HepG2 (cell line): Measurements from ENCODE around the gene CMIP. TPM values are rescaled to one million over a fixed set of nuclear protein-coding genes. Genes with fewer than 3 reads are reported as not detected.

Experiments
- CERS6 ChIP-seq: sonication (generic); formaldehyde crosslinking; IDR thresholded peaks from 2 replicates; pipeline ENCODE4 v1.5.0; 2020; ENCODE audit warnings: missing genetic modification reagents
- EHMT2 ChIP-seq: fragments of 200-600 bp; sonication (generic); IDR thresholded peaks from 2 replicates; pipeline ENCODE4 v1.7.0; 2017; ENCODE audit warnings: antibody characterized with exemption, low read depth, low read length, borderline replicate concordance
- FOXK2 ChIP-seq: fragments of 450-650 bp; IDR thresholded peaks from 2 replicates; pipeline ENCODE4 v1.6.1; 2016
- GATAD1 ChIP-seq: IDR thresholded peaks from 2 replicates; pipeline ENCODE4 v1.6.1; 2016; ENCODE audit warnings: missing genetic modification reagents, missing compliant biosample characterization
- HMG20A ChIP-seq: IDR thresholded peaks from 2 replicates; pipeline ENCODE4 v1.6.1; 2016; ENCODE audit warnings: borderline replicate concordance
- HMGXB4 ChIP-seq, 2 experiments: sonication (generic) in 1 of 2; formaldehyde crosslinking in 1 of 2; IDR thresholded peaks; 2 replicates each; pipeline versions ENCODE4 v1.4.0 to v1.6.1; 2018 to 2020; ENCODE audit warnings: missing genetic modification reagents in 2 of 2, borderline replicate concordance in 1 of 2, low read depth in 1 of 2, mild to moderate bottlenecking in 1 of 2, missing biosample characterization in 1 of 2
- IKZF1 ChIP-seq: fragments of 450-650 bp; IDR thresholded peaks from 2 replicates; pipeline ENCODE4 v1.7.1; 2016
- JUNB ChIP-seq: sonication (generic); formaldehyde crosslinking; IDR thresholded peaks from 2 replicates; pipeline ENCODE4 v1.8.0; 2022; ENCODE audit warnings: missing genetic modification reagents, mild to moderate bottlenecking, borderline replicate concordance
- KLF12 ChIP-seq: sonication (generic); formaldehyde crosslinking; IDR thresholded peaks from 2 replicates; pipeline ENCODE4 v1.4.0; 2020; ENCODE audit warnings: missing genetic modification reagents, borderline replicate concordance
- LCORL ChIP-seq, 2 experiments: fragments of 450-650 bp in 1 of 2; sonication (generic) in 1 of 2; formaldehyde crosslinking in 1 of 2; IDR thresholded peaks; 2 replicates each; pipeline versions ENCODE4 v1.5.0 to v1.6.1; 2017 to 2020; ENCODE audit warnings: antibody characterized with exemption in 1 of 2, missing genetic modification reagents in 1 of 2
- MAX ChIP-seq: IDR thresholded peaks from 2 replicates; pipeline ENCODE4 v1.6.1; 2012; ENCODE audit warnings: inconsistent platforms
- MNT ChIP-seq: fragments of 450-650 bp; IDR thresholded peaks from 2 replicates; pipeline ENCODE4 v1.6.1; 2016
- NONO ChIP-seq, 2 experiments: fragments of 450-650 bp in 1 of 2; sonication (generic) in 1 of 2; formaldehyde crosslinking in 1 of 2; IDR thresholded peaks in 1 of 2; conservative IDR thresholded peaks in 1 of 2; 2 replicates each; pipeline versions ENCODE4 v1.6.1 to v1.8.0; 2017 to 2022; ENCODE audit warnings: mild to moderate bottlenecking in 1 of 2, missing genetic modification reagents in 1 of 2, moderate library complexity in 1 of 2
- NRL ChIP-seq: sonication (generic); formaldehyde crosslinking; IDR thresholded peaks from 2 replicates; pipeline ENCODE4 v1.5.0; 2020; ENCODE audit warnings: missing genetic modification reagents, mild to moderate bottlenecking, moderate library complexity, borderline replicate concordance
- ONECUT2 ChIP-seq: sonication (generic); formaldehyde crosslinking; IDR thresholded peaks from 2 replicates; pipeline ENCODE4 v1.4.0; 2020; ENCODE audit warnings: missing genetic modification reagents
- PCBP1 ChIP-seq: fragments of 200-400 bp; formaldehyde crosslinking; IDR thresholded peaks from 2 replicates; pipeline ENCODE4 v1.6.1; 2017; ENCODE audit warnings: mild to moderate bottlenecking, low read depth, low read length, borderline replicate concordance
- PCBP2 ChIP-seq: fragments of 200-400 bp; formaldehyde crosslinking; optimal IDR thresholded peaks from 2 replicates; pipeline ENCODE3; 2018; ENCODE audit warnings: low read length, low read depth; ENCODE audit not compliant: poor library complexity, severe bottlenecking
- PITX1 ChIP-seq: sonication (generic); formaldehyde crosslinking; IDR thresholded peaks from 2 replicates; pipeline ENCODE4 v1.5.1; 2020; ENCODE audit warnings: mild to moderate bottlenecking, missing genetic modification reagents
- SMARCE1 ChIP-seq: fragments of 450-650 bp; IDR thresholded peaks from 2 replicates; pipeline ENCODE4 v1.6.1; 2017; ENCODE audit warnings: borderline replicate concordance
- SNAPC2 ChIP-seq: sonication (generic); formaldehyde crosslinking; IDR thresholded peaks from 2 replicates; pipeline ENCODE4 v1.8.1; 2022; ENCODE audit warnings: mild to moderate bottlenecking, missing genetic modification reagents
- SOX13 ChIP-seq, 3 experiments: fragments of 450-650 bp in 1 of 3; sonication (generic) in 1 of 3; formaldehyde crosslinking in 1 of 3; IDR thresholded peaks in 2 of 3; conservative IDR thresholded peaks in 1 of 3; 2 replicates each; pipeline versions ENCODE4 v1.5.0 to v1.6.1; 2016 to 2020; ENCODE audit warnings: antibody characterized with exemption in 1 of 3, mild to moderate bottlenecking in 1 of 3, missing compliant biosample characterization in 1 of 3, missing genetic modification reagents in 1 of 3, moderate library complexity in 1 of 3
- SUZ12 ChIP-seq: fragments of 150-350 bp; IDR thresholded peaks from 2 replicates; pipeline ENCODE4 v1.6.1; 2014; ENCODE audit warnings: low read depth, low read length
- TOPORS ChIP-seq: sonication (generic); formaldehyde crosslinking; IDR thresholded peaks from 2 replicates; pipeline ENCODE4 v1.8.0; 2023; ENCODE audit warnings: mild to moderate bottlenecking, missing genetic modification reagents
- ZNF567 ChIP-seq: sonication (generic); formaldehyde crosslinking; IDR thresholded peaks from 2 replicates; pipeline ENCODE4 v1.8.1; 2023; ENCODE audit warnings: mild to moderate bottlenecking, missing genetic modification reagents, borderline replicate concordance
- ZNF841 ChIP-seq: sonication (generic); formaldehyde crosslinking; IDR thresholded peaks from 2 replicates; pipeline ENCODE4 v1.8.1; 2023; ENCODE audit warnings: missing genetic modification reagents, borderline replicate concordance
- polyA plus RNA-seq, 8 experiments: library from polyadenylated mRNA; depleted of rRNA in 3 of 8; stranded (reverse) in 7 of 8; unstranded in 1 of 8; fragments of >200 nt; fragmentation: Illumina TruSeq in 4 of 8; extraction: Trizol in 4 of 8; gene quantifications; 2 replicates each; pipeline versions ENCODE4 v1.2.1 to v1.2.3, GENCODE V29; 2011 to 2016; ENCODE audit warnings: low read depth in 4 of 8, missing spikeins in 1 of 8, mixed read lengths in 1 of 8; ENCODE audit not compliant: insufficient read depth in 1 of 8
- total RNA-seq, 5 experiments: library from RNA; depleted of rRNA; stranded (reverse); fragments of >200 nt; fragmentation: Illumina TruSeq; extraction: Trizol; gene quantifications; 2 replicates each; pipeline ENCODE4 v1.2.3, GENCODE V29; 2016; ENCODE audit warnings: low read depth in 1 of 5

The CMIP gene
- total and polyA plus RNA-seq, 2 of the 13 experiments (the other 11 are each of a cell fraction or from before 2014, with no cell fraction given), result 10.9 to 18.1 TPM

GRCh38 chr16:81745704-81746558, 301.3 kb downstream of the CMIP start (continued):
- TF ChIP-seq JUNB (CRISPR knock-in tag) (no peak), NRL (CRISPR knock-in tag) (no peak; the same call in 1 of the 2 replicates), PCBP2 (no peak), SNAPC2 (0 out of 2 replicates have a peak, but pooled peaks have one; percentile 29), LCORL (IDR thresholded peaks at IDR 0.05) (no peak), LCORL (CRISPR knock-in tag; IDR thresholded peaks at IDR 0.05) (no peak), SUZ12 (peak; percentile 80), GATAD1 (CRISPR knock-in tag) (peak; percentile 73), MNT (no peak), CERS6 (CRISPR knock-in tag) (no peak), PCBP1 (no peak), TOPORS (CRISPR knock-in tag) (no peak), FOXK2 (no peak), PITX1 (CRISPR knock-in tag) (0 out of 2 replicates have a peak, but pooled peaks have one; percentile 33), HMGXB4 (CRISPR knock-in tag; IDR thresholded peaks at IDR 0.05; ENCODE audit: borderline replicate concordance in 1 of 2, low read depth in 1 of 2) (no peak; a peak in 1 of 4 replicates), MAX (peak; percentile 62; the same call in 1 of the 2 replicates), ZNF841 (CRISPR knock-in tag) (no peak), KLF12 (CRISPR knock-in tag) (no peak), ONECUT2 (CRISPR knock-in tag) (no peak), IKZF1 (no peak), ZNF567 (peak; percentile 67; the same call in 1 of the 2 replicates), SOX13 (IDR thresholded peaks at IDR 0.05) (no peak), SOX13 (CRISPR knock-in tag; conservative IDR thresholded peaks at IDR 0.05 in 1 of 2, IDR thresholded peaks at IDR 0.05 in 1 of 2) (no peak), HMG20A (CRISPR knock-in tag) (no peak), EHMT2 (no peak; the same call in 1 of the 2 replicates), NONO (IDR thresholded peaks at IDR 0.05) (no peak), NONO (CRISPR knock-in tag; conservative IDR thresholded peaks at IDR 0.05) (0 out of 2 replicates have a peak, but pooled peaks have one; percentile 44), SMARCE1 (no peak)
